ENCODE measurements around the gene COL5A1. TPM values are rescaled to one million over a fixed set of nuclear protein-coding genes. Genes with fewer than 3 reads are reported as not detected.

COL5A1 gene
- total RNA-seq, 2 donors from 2014 or later, result 127 to 129 TPM

DNA sequence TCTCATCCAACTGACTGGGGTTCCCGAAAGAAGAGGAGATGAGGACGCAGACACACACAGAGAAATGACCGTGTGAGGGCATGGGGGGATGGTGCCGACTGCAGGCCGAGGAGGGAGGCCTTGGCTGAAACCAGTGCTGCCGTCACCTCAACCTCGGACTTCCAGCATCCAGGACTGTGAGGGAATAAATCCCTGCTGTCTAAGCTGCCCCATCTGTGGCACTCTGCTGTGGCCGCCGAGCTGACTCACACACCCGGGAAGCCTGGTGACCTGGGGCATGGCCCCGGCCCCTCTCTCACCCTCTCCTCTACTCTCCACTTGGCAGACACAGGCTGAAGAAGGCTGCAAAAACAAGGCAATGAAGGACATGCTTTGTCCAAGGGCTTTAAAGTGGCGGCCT is 4.4 kb upstream of the COL5A1 start:
- no peaks in the 10 kb centered on the region for H3K36me3 ChIP-seq
- H3K9me3 ChIP-seq, result no peaks in the 10 kb centered on the region
- H3K4me1 ChIP-seq (ENCODE audit: control insufficient read depth in 1 of 2, low read depth in 2 of 2), result peaks cover 0 to 6% of the 10 kb centered on the region in 2 donors
- no peaks in the 10 kb centered on the region for H3K27me3 ChIP-seq (replicated peaks; ENCODE audit: insufficient read depth)
- TF ChIP-seq CTCF (IDR thresholded peaks at IDR 0.05), result no peak
- H3K27ac ChIP-seq, result no peak overlapping the region
- no peak overlapping the region for H3K4me3 ChIP-seq
- DNase-seq (ENCODE audit: low spot score) (no peak), ATAC-seq (ENCODE audit: insufficient number of reproducible peaks, low FRiP score, low read depth) (no peak)

GRCh38 chr9:134637696-134638501 is 3.7 kb upstream of the COL5A1 start:
- no peak overlapping the region for H3K4me3 ChIP-seq
- no peaks in the 10 kb centered on the region for H3K9me3 ChIP-seq
- DNase-seq (ENCODE audit: low spot score), result no peak
- no peak for TF ChIP-seq CTCF (IDR thresholded peaks at IDR 0.05)
- H3K27ac ChIP-seq, result no peak overlapping the region
- no peaks in the 10 kb centered on the region for H3K36me3 ChIP-seq
- H3K27me3 ChIP-seq (replicated peaks; ENCODE audit: insufficient read depth), result no peaks in the 10 kb centered on the region
- ATAC-seq (ENCODE audit: insufficient number of reproducible peaks, low FRiP score, low read depth), result no peak
- H3K4me1 ChIP-seq (ENCODE audit: control insufficient read depth in 1 of 2, low read depth in 2 of 2), result peaks cover 0 to 6% of the 10 kb centered on the region in 2 donors

- no peaks in the 10 kb centered on the region for H3K9me3 ChIP-seq
- H3K27ac ChIP-seq, result no peak overlapping the region
- no peak for TF ChIP-seq CTCF (IDR thresholded peaks at IDR 0.05)
- DNase-seq (ENCODE audit: low spot score) (no peak), ATAC-seq (ENCODE audit: insufficient number of reproducible peaks, low FRiP score, low read depth) (no peak)
- H3K4me3 ChIP-seq, result no peak overlapping the region
- H3K27me3 ChIP-seq (replicated peaks; ENCODE audit: insufficient read depth), result no peaks in the 10 kb centered on the region
- H3K36me3 ChIP-seq, result no peaks in the 10 kb centered on the region
- peaks cover 0 to 6% of the 10 kb centered on the region in 2 donors for H3K4me1 ChIP-seq (ENCODE audit: control insufficient read depth in 1 of 2, low read depth in 2 of 2)
These were observed 3.0 kb upstream of the COL5A1 start for GRCh38 chr9:134638502-134639090.

GRCh38 chr9:134639994-134640393 is 1.6 kb upstream of the COL5A1 start:
- no peaks in the 10 kb centered on the region for H3K27me3 ChIP-seq (replicated peaks; ENCODE audit: insufficient read depth)
- H3K4me3 ChIP-seq, result no peak overlapping the region
- H3K9me3 ChIP-seq, result no peaks in the 10 kb centered on the region
- no peak overlapping the region for H3K27ac ChIP-seq
- no peaks in the 10 kb centered on the region for H3K36me3 ChIP-seq
- DNase-seq (ENCODE audit: low spot score), result no peak
- TF ChIP-seq CTCF (IDR thresholded peaks at IDR 0.05), result no peak
- peaks cover 0 to 6% of the 10 kb centered on the region in 2 donors for H3K4me1 ChIP-seq (ENCODE audit: control insufficient read depth in 1 of 2, low read depth in 2 of 2)
- no peak for ATAC-seq (ENCODE audit: insufficient number of reproducible peaks, low FRiP score, low read depth)

- peak overlapping the region; percentile 92 to 94 for H3K27ac ChIP-seq
- H3K27me3 ChIP-seq (replicated peaks; ENCODE audit: insufficient read depth), result no peaks in the 10 kb centered on the region
- no peaks in the 10 kb centered on the region for H3K9me3 ChIP-seq
- TF ChIP-seq CTCF (IDR thresholded peaks at IDR 0.05), result no peak
- DNase-seq (ENCODE audit: low spot score), result no peak
- peak overlapping the region; percentile 87 for H3K4me3 ChIP-seq
- peaks cover 3 to 12% of the 10 kb centered on the region in 2 donors for H3K4me1 ChIP-seq (ENCODE audit: control insufficient read depth in 1 of 2, low read depth in 2 of 2)
- H3K36me3 ChIP-seq, result no peaks in the 10 kb centered on the region
- ATAC-seq (ENCODE audit: insufficient number of reproducible peaks, low FRiP score, low read depth), result no peak
These were observed 964 bp upstream of the COL5A1 start for GRCh38 chr9:134640506-134641172.
